GM08714 (cell line): ENCODE measurements around the gene DEPDC5.

Source experiments
- H3K4me3 ChIP-seq: fragments of 200-500 bp; sonication (Bioruptor generic); 2 replicates; pipeline ENCODE4 v1.5.1; 2014; ENCODE audit warnings: mild to moderate bottlenecking, low read length, inconsistent platforms
- ZNF274 ChIP-seq: IDR thresholded peaks from 2 replicates; pipeline ENCODE4 v1.6.1; 2012; ENCODE audit warnings: mild to moderate bottlenecking, low read depth, low read length

The DEPDC5 gene

GRCh38 chr22:31872209-31872608 lies 118.4 kb downstream of the DEPDC5 start:
- no peak overlapping the region for H3K4me3 ChIP-seq
- no peak for TF ChIP-seq ZNF274

- no peak overlapping the region for H3K4me3 ChIP-seq
- no peak for TF ChIP-seq ZNF274
Measured at GRCh38 chr22:31874821-31875220, 121.0 kb downstream of the DEPDC5 start.

GRCh38 chr22:31876156-31876920 lies 122.5 kb downstream of the DEPDC5 start:
- H3K4me3 ChIP-seq: no peak overlapping the region
- no peak for TF ChIP-seq ZNF274

GRCh38 chr22:31879585-31879984 lies 125.8 kb downstream of the DEPDC5 start:
- H3K4me3 ChIP-seq: no peak overlapping the region
- TF ChIP-seq ZNF274: no peak

GRCh38 chr22:31881200-31881599 lies 127.4 kb downstream of the DEPDC5 start:
- no peak overlapping the region for H3K4me3 ChIP-seq
- no peak for TF ChIP-seq ZNF274

- no peak overlapping the region for H3K4me3 ChIP-seq
- TF ChIP-seq ZNF274: no peak
Measured at GRCh38 chr22:31881865-31882264, 128.0 kb downstream of the DEPDC5 start.

- no peak overlapping the region for H3K4me3 ChIP-seq
- no peak for TF ChIP-seq ZNF274
Measured at GRCh38 chr22:31882971-31883370, 129.2 kb downstream of the DEPDC5 start.

GRCh38 chr22:31883989-31884388 lies 130.2 kb downstream of the DEPDC5 start:
- no peak for TF ChIP-seq ZNF274
- no peak overlapping the region for H3K4me3 ChIP-seq

GRCh38 chr22:31891366-31892079 lies 137.7 kb downstream of the DEPDC5 start:
- H3K4me3 ChIP-seq: no peak overlapping the region
- no peak for TF ChIP-seq ZNF274

- no peak overlapping the region for H3K4me3 ChIP-seq
- TF ChIP-seq ZNF274: no peak
Measured at GRCh38 chr22:31892080-31892433, 138.2 kb downstream of the DEPDC5 start.

- H3K4me3 ChIP-seq: no peak overlapping the region
- TF ChIP-seq ZNF274: no peak
Measured at GRCh38 chr22:31893460-31893859, 139.6 kb downstream of the DEPDC5 start.

- no peak for TF ChIP-seq ZNF274
Measured at GRCh38 chr22:31895411-31896123, 141.7 kb downstream of the DEPDC5 start.

GRCh38 chr22:31896472-31896871 lies 142.7 kb downstream of the DEPDC5 start:
- no peak for TF ChIP-seq ZNF274
- no peak overlapping the region for H3K4me3 ChIP-seq

More at GRCh38 chr22:31895411-31896123, 141.7 kb downstream of the DEPDC5 start:
- no peak overlapping the region for H3K4me3 ChIP-seq
